GM20431 (cell line): Measurements from ENCODE around the gene HOXA3.

ENCODE experiments used
- in situ Hi-C: fragments of 300-500 bp; cut with MseI, MboI; formaldehyde crosslinking; loops from one replicate; pipeline ENCODE4 v1.15.0; 2020; ENCODE audit warnings: low sequenced_read_pairs; ENCODE audit not compliant: unreplicated experiment

The HOXA3 gene

GRCh38 chr7:27189997-27190748, 37.8 kb upstream of the HOXA3 start:
- in situ Hi-C loops: no loop called here

- in situ Hi-C loops: no loop called here
Observed at GRCh38 chr7:27189295-27189996, 37.1 kb upstream of the HOXA3 start.

GRCh38 chr7:27188386-27189294, 36.3 kb upstream of the HOXA3 start:
- in situ Hi-C loops: no loop called here

- in situ Hi-C loops: no loop called here
Observed at GRCh38 chr7:27187475-27188385, 35.3 kb upstream of the HOXA3 start.

GRCh38 chr7:27186668-27187474, 34.5 kb upstream of the HOXA3 start:
- in situ Hi-C loops: no loop called here

GRCh38 chr7:27185854-27186667, 33.7 kb upstream of the HOXA3 start:
- in situ Hi-C loops: no loop called here

- in situ Hi-C loops: no loop called here
Observed at GRCh38 chr7:27185013-27185853, 32.9 kb upstream of the HOXA3 start, which contains the start of gene HOXA11. Gene HOXA11 (minus strand): TSS chr7:27185232. CDS start chr7:27185144, 88 bp downstream.

GRCh38 chr7:27184337-27185012, 32.1 kb upstream of the HOXA3 start:
- in situ Hi-C loops: no loop called here

- in situ Hi-C loops: no loop called here
Observed at GRCh38 chr7:27183682-27184336, 31.4 kb upstream of the HOXA3 start.

- in situ Hi-C loops: no loop called here
Observed at GRCh38 chr7:27182861-27183681, 30.7 kb upstream of the HOXA3 start.

GRCh38 chr7:27182285-27182841, 30.0 kb upstream of the HOXA3 start:
- in situ Hi-C loops: no loop called here

- in situ Hi-C loops: no loop called here
Observed at GRCh38 chr7:27181795-27182275, 29.5 kb upstream of the HOXA3 start.

- in situ Hi-C loops: no loop called here
Observed at GRCh38 chr7:27180431-27181420, 28.3 kb upstream of the HOXA3 start.
